B cell (primary cell): ENCODE measurements around the gene IFRD2. TPM values are rescaled to one million over a fixed set of nuclear protein-coding genes. Genes with fewer than 3 reads are reported as not detected.

Source experiments
- ATAC-seq: fragments of 200-7000 bp; cut with Tn5 transposase; one replicate; pipeline ENCODE4 v1.10.0; 2021; ENCODE audit warnings: low read depth, mild to moderate bottlenecking, moderate number of reproducible peaks, moderate library complexity
- CTCF ChIA-PET: fragments of 350-600 bp; sonication (Branson Sonifier 250); formaldehyde crosslinking; loops from one replicate; lab custom pipeline; 2021; ENCODE audit warnings: antibody characterized with exemption, inconsistent platforms; lab: Charles Lee
- POLR2A ChIA-PET: fragments of 350-600 bp; sonication (Branson Sonifier 250); formaldehyde crosslinking; loops from one replicate; lab custom pipeline; 2021; ENCODE audit warnings: antibody characterized with exemption; lab: Charles Lee
- DNase-seq: peaks from one replicate; pipeline ENCODE4 v3.0.0; 2013
- H2AFZ ChIP-seq: 2 replicates; pipeline ENCODE4 v1.6.1; 2012; ENCODE audit warnings: mild to moderate bottlenecking, low read depth, low read length; ENCODE audit not compliant: insufficient read depth, poor library complexity, severe bottlenecking
- H3K27ac ChIP-seq, 2 donors: 1 replicate in 1 of 2; 2 replicates in 1 of 2; pipeline ENCODE4 v1.5.1; 2012 to 2013; ENCODE audit warnings: low read length in 2 of 2, mild to moderate bottlenecking in 2 of 2, moderate library complexity in 1 of 2
- H3K27me3 ChIP-seq, 4 experiments: fragments of 200-600 bp in 1 of 4; sonication (generic) in 1 of 4; replicated peaks in 1 of 4; 1 replicate in 2 of 4; 2 replicates in 2 of 4; pipeline versions ENCODE4 v1.6.1 to v1.7.0; 2013 to 2016; ENCODE audit warnings: low read length in 3 of 4, mild to moderate bottlenecking in 2 of 4, mixed read lengths in 1 of 4, moderate library complexity in 1 of 4; ENCODE audit not compliant: insufficient read depth in 4 of 4, control insufficient read depth in 3 of 4; ENCODE audit errors: control extremely low read depth in 1 of 4
- H3K36me3 ChIP-seq, 2 experiments: replicated peaks in 1 of 2; 1 replicate in 1 of 2; 2 replicates in 1 of 2; pipeline versions ENCODE4 v1.6.1 to v1.7.1; 2013; ENCODE audit warnings: low read length in 1 of 2; ENCODE audit not compliant: insufficient read depth in 2 of 2, control insufficient read depth in 1 of 2; ENCODE audit errors: control extremely low read depth in 1 of 2, extremely low read depth in 1 of 2
- H3K4me1 ChIP-seq, 2 donors: fragments of 200-600 bp in 1 of 2; sonication (generic) in 1 of 2; 1 replicate in 1 of 2; 2 replicates in 1 of 2; pipeline versions ENCODE4 v1.5.1 to v1.6.1; 2013 to 2017; ENCODE audit warnings: low read length in 2 of 2; ENCODE audit not compliant: control insufficient read depth in 2 of 2, insufficient read depth in 2 of 2
- H3K4me2 ChIP-seq: replicated peaks from 2 replicates; pipeline ENCODE3; 2012; ENCODE audit warnings: mild to moderate bottlenecking, low read depth, low read length; ENCODE audit not compliant: poor library complexity, severe bottlenecking
- H3K4me3 ChIP-seq, 5 experiments: fragments of 200-600 bp in 1 of 5; sonication (generic) in 1 of 5; 1 replicate in 3 of 5; 2 replicates in 2 of 5; pipeline versions ENCODE4 v1.5.1 to v1.7.0; 2011 to 2016; ENCODE audit warnings: low read length in 4 of 5, mild to moderate bottlenecking in 4 of 5, low read depth in 2 of 5, control low read depth in 1 of 5, moderate library complexity in 1 of 5; ENCODE audit not compliant: insufficient read depth in 1 of 5; ENCODE audit errors: control extremely low read depth in 1 of 5, extremely low read depth in 1 of 5
- H3K79me2 ChIP-seq: fragments of 200-600 bp; sonication (generic); one replicate; pipeline ENCODE4 v1.6.0; 2016; ENCODE audit warnings: low read length; ENCODE audit not compliant: control insufficient read depth, insufficient read depth
- H3K9ac ChIP-seq: fragments of 200-600 bp; sonication (generic); 2 replicates; pipeline ENCODE4 v1.6.1; 2017; ENCODE audit warnings: mild to moderate bottlenecking, low read length, moderate library complexity
- H3K9me3 ChIP-seq, 3 donors: one replicate each; pipeline versions ENCODE4 v1.6.1 to v1.7.1; 2013; ENCODE audit warnings: low read length in 2 of 3; ENCODE audit not compliant: control insufficient read depth in 2 of 3, insufficient read depth in 1 of 3; ENCODE audit errors: control extremely low read depth in 1 of 3
- H4K20me1 ChIP-seq: 2 replicates; pipeline ENCODE4 v1.6.0; 2012; ENCODE audit warnings: mild to moderate bottlenecking, low read length; ENCODE audit not compliant: insufficient read depth, control insufficient read depth, poor library complexity, severe bottlenecking
- H3K27ac Mint-ChIP-seq: one replicate; pipeline ENCODE4 v1.8.0; 2021; ENCODE audit warnings: mixed read lengths
- H3K27me3 Mint-ChIP-seq: one replicate; pipeline ENCODE4 v1.8.0; 2021; ENCODE audit warnings: mixed read lengths
- H3K4me1 Mint-ChIP-seq: one replicate; pipeline ENCODE4 v1.8.0; 2021; ENCODE audit warnings: mixed read lengths
- H3K4me3 Mint-ChIP-seq: one replicate; pipeline ENCODE4 v1.8.0; 2021; ENCODE audit warnings: mixed read lengths
- H3K9me3 Mint-ChIP-seq: one replicate; pipeline ENCODE4 v1.8.0; 2022; ENCODE audit warnings: mixed read lengths; ENCODE audit not compliant: insufficient read depth
- CTCF ChIP-seq: fragments of 200-600 bp; IDR thresholded peaks from one replicate; pipeline ENCODE4 v1.8.0; 2022; ENCODE audit warnings: antibody characterized with exemption, mild to moderate bottlenecking
- EZH2 ChIP-seq: IDR thresholded peaks from 2 replicates; pipeline ENCODE4 v1.6.1; 2012; ENCODE audit warnings: borderline replicate concordance, low read depth, mild to moderate bottlenecking, moderate library complexity, low read length; ENCODE audit not compliant: insufficient read depth, poor library complexity, severe bottlenecking
- WGBS: methylation state at CpG from one replicate; pipeline ENCODE4 v1.1.5; 2013; ENCODE audit warnings: missing lambda C conversion rate; ENCODE audit not compliant: insufficient coverage; 5-methylcytosine and 5-hydroxymethylcytosine counted together
- intact Hi-C: fragments of 100-400 bp; cut with micrococcal nuclease; formaldehyde crosslinking; loops from one replicate; pipeline ENCODE4 v1.10.0; 2022
- polyA plus RNA-seq: library from polyadenylated mRNA; depleted of rRNA; stranded (reverse); fragments of >200 nt; gene quantifications from 2 replicates; pipeline ENCODE4 v1.2.3, GENCODE V29; 2012
- total RNA-seq, 2 donors: library from RNA; stranded (reverse); fragments of 120-200 nt in 1 of 2; gene quantifications; 1 replicate in 1 of 2; 2 replicates in 1 of 2; pipeline versions ENCODE4 v1.2.3 to v1.2.4, GENCODE V29; 2013 to 2022

IFRD2 gene
- total and polyA plus RNA-seq, 2 donors (not counting 1 experiment from before 2014, with no cell fraction given) = 63.4 to 80.1 TPM

DNA sequence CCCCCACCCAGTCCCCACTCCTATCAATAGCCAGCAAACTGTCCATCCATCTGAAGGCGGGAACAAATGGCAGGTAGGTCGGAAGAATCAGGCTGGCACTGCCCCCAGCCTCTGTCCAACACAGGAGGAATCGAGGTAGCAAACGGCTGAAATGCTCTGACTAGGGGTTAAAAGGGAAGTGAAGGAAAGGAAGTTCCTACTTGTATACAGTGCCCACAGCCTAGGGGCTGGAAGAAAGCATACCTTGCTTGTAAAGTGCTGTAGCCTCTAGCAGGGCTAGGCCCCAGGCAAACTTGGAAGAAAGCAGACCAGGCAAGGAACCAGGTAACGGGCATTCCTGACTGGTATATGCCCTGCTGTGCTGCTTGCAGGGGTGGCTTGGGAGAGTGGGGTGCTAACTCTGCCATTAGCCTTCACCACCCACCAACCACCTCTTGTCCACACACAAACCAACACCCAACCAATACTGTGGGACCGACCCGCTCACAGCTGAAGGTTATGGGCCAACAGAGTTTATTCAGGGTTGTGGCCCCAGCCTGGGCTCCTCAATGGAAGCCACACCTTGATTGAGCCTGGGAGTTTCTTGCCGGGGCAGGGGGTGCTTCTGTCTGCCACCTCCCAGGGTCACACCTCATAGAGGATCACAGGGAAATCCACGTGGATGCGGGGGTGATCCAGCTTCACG, 33.4 kb upstream of the IFRD2 start:
- Histone ChIP-seq H3K4me1 (peaks cover 20 to 36% of the 10 kb centered on the region in 2 donors), H3K36me3 (peaks cover 0 to 33% of the 10 kb centered on the region in 2 experiments), H3K4me2 (no peak overlapping the region), H3K9ac (no peak overlapping the region), H3K79me2 (peaks cover 26% of the 10 kb centered on the region), H3K27me3 (no peaks in the 10 kb centered on the region), H3K4me3 (no peak overlapping the region), H2AFZ (no peak overlapping the region), H3K27ac (no peak overlapping the region), H3K9me3 (peaks cover 0 to 3% (median 0%) of the 10 kb centered on the region in 3 donors), H4K20me1 (peaks cover 11% of the 10 kb centered on the region)
- Mint-ChIP-seq H3K4me1 (peaks cover 34% of the 10 kb centered on the region), H3K27me3 (no peaks in the 10 kb centered on the region), H3K4me3 (peak overlapping the region; percentile 26), H3K27ac (no peak overlapping the region), H3K9me3 (no peaks in the 10 kb centered on the region)
- ATAC-seq (no peak), DNase-seq (no peak)
- TF ChIP-seq EZH2 (no peak), CTCF (no peak)
- intact Hi-C loops = no loop called here
- CTCF ChIA-PET = interaction anchor here (1.5 to 3.4 kb wide), 7 partner anchors 10 to 99 kb away, joined by 4 to 28 read pairs (median 11); partner anchors contain the start of genes HYAL3, IFRD2 and NAA80
- WGBS = 96% methylated on average over 6 of the region's 11 CpGs
- POLR2A ChIA-PET = interaction anchor here (1.2 to 2.9 kb wide), 2 partner anchors 11 to 12 kb away, joined by 3 to 16 read pairs; no protein-coding TSS in a partner anchor

- no CpG with 5 or more reads among the region's 2 CpGs for whole genome bisulfite sequencing
- TF ChIP-seq CTCF (no peak), EZH2 (no peak)
- H3K9me3 ChIP-seq = peaks cover 0 to 3% (median 0%) of the 10 kb centered on the region in 3 donors
- Mint-ChIP-seq H3K27me3 (no peaks in the 10 kb centered on the region), H3K27ac (no peak overlapping the region), H3K9me3 (no peaks in the 10 kb centered on the region), H3K4me3 (peak overlapping the region; percentile 26), H3K4me1 (peaks cover 39% of the 10 kb centered on the region)
- DNase-seq (no peak), ATAC-seq (no peak)
- peaks cover 0 to 27% of the 10 kb centered on the region in 2 experiments for H3K36me3 ChIP-seq
- intact Hi-C loops = no loop called here
- H3K9ac ChIP-seq = no peak overlapping the region
- H3K27me3 ChIP-seq = no peaks in the 10 kb centered on the region
- no peak overlapping the region for H2AFZ ChIP-seq
- no peak overlapping the region for H3K4me2 ChIP-seq
- H3K79me2 ChIP-seq = peaks cover 21% of the 10 kb centered on the region
- peaks cover 11% of the 10 kb centered on the region for H4K20me1 ChIP-seq
- no peak overlapping the region for H3K4me3 ChIP-seq
- no peak overlapping the region for H3K27ac ChIP-seq
- ChIA-PET CTCF (interaction anchor here (0.7 to 3.1 kb wide), 11 partner anchors 10 to 99 kb away, joined by 3 to 28 read pairs (median 6); partner anchors contain the start of genes HYAL3, IFRD2 and NAA80), POLR2A (interaction anchor here (2.9 kb wide), 1 partner anchor 12 kb away, joined by 16 read pairs; no protein-coding TSS in a partner anchor)
- peaks cover 25 to 41% of the 10 kb centered on the region in 2 donors for H3K4me1 ChIP-seq
Measured at GRCh38 chr3:50325113-50325480, 32.9 kb upstream of the IFRD2 start.
